NCI-H345 treated with DMSO at 0.1 percent for 48 hours (cell line): ENCODE results near the gene PTPRU.

ENCODE experiments used
- DNase-seq: peaks from one replicate; lab custom pipeline; 2025; ENCODE audit not compliant: unreplicated experiment; lab: John Stamatoyannopoulos, UW

PTPRU gene

DNA sequence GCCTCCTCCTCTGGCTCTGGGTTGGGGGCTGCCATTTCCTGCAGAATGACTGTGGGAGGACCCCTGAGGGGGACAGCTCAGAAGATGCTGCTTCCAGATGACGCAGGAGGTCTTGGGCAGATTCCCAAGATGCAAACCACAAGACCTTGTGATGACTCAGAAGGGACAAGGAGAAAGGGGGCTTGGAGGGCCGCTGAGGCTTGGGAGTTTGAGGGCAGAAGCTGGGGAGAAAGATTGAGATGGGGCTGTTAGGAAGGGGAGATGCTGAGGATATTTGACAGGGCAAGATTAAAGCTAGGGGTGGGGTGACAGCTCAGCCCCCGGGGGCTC lies 7.5 kb downstream of the PTPRU start:
- no peak for DNase-seq

DNA sequence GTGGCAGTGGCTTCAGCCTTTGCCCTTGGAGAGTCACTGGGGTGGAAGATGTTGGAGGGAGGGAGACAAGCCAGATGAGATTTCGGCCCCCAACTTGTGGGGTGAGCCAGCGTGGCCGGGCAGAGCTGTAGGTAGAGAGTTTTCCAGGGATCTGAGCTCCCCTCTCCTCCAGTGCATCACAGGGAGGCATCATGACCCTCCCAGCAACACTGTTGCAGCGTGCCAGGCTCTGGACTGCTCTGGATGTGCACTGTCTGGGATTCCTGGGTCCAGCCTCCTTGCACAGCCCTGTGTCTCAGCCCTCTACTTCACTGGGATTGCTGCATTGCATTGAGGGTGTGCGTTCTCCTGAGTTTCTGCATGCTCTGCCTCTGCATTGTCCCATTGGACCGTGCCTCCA lies 8.9 kb downstream of the PTPRU start:
- DNase-seq, result no peak

DNA sequence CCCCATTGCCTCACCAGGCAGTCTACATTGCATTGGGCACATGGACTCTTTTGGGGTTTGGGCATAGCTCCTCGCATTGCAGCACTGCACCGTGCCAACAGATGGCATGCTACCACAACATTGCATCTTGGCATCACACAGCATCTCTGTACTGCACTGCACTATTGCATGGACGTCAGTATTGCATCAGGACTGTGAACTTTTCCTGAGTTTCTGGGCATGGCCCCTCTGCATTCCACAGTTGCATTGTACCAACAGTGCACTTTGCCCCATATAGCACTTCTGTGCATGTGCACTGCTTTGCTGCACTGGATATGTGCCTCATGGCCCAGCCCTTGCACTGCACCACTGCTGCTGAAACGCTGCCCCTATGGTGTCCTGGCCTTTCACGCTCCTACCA lies 9.6 kb downstream of the PTPRU start:
- DNase-seq, result no peak

DNA sequence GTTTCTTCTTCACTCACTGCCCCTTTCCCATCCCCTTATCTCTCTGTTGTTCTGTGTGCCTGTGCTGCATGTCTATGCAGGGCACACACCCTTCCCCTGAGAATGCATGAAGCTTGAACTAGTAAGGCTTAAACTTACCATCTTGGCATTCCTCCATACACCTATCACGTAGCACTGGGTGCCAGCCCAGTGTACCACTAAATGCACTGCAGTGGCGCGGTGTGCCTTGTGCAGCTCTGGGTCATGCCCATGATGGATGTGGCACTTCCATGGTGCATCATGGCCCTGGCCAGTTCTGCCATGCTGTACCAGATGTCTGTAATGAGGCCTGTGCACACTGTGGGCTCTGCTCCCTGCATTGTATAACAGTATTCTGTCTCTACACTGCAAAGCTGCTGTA lies 10.7 kb downstream of the PTPRU start:
- no peak for DNase-seq

DNA sequence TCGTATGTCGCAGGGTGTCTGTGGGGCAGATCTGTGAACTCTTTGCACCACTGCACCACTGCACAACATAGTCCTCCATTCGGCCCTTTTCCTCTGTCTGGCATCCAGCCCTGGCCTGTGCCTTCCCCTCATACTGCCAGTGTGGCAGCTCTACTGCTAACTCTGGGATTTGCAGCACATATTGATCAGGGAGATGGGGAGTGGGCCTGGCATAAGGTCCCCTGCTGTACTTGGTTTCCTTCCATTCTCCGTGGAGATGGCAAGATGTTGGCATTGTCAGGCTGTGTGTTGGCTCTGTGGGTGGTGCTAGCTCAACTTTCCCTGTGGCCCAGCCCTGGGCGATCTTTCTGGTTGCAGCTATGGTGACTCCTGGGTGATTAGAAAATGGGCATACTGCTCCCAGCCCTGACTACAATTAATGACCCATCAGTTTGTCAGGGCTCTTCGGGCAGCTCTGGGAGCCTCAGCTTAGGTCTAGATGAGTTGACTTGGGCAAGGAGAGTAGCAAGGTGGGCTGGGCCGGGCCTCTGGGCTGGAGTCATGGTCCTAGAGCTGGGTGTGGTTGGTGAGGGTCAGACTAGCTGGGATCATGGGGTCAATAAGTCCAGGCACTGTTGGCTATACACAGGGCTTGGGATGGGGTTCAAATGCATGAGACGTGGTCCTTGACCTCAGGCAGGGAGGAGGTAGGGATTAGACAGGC lies 11.4 kb downstream of the PTPRU start:
- no peak for DNase-seq

DNA sequence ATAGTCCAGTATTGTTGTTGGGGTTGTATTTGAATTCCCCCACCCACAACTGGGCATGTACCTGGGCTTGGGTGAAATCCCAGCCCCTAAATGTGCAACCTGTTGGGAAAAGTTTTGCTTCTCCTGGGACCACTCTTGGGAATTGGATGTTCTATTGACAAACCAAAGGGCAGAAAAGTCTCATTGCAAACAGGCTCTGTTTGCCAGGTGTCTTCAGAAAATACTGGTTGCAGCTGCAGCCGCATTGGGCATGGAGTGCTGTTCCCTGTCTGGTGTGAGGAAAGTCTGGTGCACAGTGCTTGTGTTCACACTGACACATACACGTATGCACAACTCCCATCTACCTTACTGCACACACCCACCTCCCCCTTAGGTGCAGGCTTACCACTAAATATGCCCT lies 12.1 kb downstream of the PTPRU start:
- DNase-seq, result no peak

DNA sequence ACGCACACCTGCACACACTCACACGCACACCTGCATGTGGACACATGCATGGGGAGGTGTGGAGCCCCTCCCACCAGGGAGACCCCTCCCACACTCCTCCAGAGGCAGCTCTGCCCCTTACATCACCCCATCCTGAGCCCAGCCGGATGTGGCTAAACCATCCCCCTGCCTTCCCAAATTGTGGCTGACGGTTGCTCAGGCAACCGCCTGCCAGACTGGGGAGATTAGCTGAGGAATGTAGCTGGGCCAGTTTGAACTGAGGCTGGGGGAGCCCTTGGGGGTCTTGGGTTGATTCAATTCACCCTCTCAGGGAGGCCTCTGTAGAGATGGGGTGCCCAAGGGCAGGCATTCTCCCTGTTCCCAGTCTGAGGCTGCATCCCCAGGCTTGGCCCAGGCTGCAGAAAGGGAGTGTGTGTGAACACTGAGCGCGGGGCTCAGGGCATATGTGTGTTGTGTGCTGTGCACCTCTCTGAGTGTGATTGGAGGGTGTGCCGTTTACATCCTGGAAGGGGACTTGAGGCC lies 12.9 kb downstream of the PTPRU start:
- no peak for DNase-seq

DNA sequence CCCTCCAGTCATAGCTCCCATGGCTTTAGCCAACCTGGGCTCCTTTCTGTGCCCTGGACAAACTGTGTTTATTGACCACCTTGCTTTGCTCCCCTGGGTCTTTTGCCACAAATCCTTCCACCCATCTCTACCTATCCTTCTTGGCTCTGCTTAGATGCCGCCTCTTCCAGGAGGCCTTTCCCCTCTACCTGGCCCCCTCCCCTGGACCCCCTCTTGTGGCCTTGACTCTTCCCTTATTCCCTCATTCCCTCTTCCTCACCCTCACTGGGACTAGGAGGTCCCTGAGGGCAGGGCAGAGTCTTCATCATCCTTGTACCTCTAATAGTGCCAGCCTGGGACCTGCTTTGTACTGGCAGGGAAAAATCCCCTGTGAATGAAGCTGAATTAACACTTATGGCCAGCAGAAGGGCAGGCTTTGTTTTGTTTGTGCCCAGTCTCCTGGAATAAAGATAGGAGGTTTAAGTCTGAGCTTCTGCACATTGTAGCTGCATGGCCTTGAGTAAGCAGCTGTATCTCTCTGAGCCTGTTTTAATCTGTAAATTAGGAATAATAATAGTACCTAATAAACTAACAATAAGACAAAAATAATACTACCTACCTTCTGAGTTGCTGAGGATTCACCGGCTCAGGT lies 13.7 kb downstream of the PTPRU start:
- no peak for DNase-seq

DNA sequence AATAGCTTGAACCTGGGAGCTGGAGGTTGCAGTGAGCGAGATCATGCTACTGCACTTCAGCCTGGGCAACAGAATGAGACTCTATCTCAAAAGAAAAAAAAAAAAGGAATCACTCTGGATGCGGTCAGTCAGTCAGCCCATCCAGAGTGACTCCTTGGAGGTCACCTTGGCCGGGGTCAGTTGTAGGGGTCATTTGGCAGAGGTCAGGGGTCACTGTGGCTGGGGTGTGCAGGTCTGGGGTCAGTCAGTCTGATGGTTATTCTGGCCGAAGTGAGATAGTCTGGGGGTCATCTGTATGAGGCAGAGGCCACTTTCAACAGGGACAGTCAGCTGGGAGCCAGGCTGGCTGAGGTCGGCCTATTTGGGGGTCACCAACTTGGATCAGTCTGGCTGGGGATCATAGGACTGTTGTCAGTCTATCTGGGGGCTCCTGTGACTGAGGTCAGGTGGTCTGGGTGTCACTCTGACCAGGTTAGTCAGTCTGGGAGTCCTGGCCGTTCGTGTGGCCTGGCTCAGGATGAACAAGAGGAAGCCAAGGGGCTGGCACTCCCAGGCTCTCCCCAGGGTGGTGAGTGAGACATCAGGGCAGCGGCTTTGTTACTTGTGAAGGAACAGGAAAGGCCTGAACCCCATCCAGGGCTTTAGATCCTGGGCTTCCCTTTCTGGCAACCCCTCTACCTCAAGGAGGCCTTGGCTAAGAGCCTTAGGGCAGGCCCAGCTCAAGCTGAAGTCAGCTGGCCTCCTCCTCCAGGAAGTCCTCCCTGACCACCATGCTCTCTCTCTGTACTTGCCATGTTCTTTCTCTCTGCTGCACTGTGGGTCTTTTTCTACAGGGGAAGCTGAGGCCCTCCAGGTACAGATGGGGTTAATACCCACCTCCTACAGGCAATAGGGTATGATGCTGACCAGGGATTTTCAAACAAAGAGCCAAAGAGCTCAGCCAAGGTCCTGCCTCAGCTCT lies 15.1 kb downstream of the PTPRU start:
- DNase-seq, result no peak

DNA sequence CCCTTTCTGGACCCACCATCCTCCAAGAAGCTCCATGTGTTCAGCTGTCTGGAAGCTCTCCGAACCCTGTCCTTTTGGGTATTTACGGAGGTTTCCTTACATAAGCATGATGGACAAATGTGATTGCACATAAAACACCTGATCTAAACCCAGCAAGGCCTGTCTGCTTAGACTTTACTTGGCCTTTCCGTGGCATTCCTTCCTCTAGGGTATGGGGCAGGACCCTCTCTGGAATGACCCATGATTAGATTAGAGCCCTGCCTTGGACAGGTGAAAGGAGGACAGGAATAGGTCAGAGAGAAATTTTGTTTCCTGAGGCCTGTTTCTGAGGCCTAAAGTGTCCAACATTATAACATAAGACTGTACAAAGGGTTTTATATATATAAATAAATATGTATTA lies 16.9 kb downstream of the PTPRU start:
- no peak for DNase-seq

DNA sequence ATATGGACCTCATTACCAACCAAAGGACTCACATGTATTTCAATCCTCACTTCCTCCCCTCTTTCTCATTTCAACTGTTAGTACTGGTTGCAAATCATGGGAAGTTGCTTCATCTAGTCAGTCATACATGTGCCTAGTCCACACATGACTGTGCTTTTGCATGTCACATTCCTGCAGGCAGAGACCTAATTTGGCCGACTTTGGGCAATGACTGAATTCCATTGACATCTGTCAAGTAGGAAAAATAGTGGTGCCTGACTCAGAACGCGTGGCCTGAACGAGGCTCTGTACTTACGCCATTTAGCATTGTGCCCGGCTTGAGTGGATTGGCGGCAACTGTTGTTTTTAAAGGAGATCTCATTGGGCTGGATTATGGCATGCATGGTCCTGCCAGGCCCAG lies 18.0 kb downstream of the PTPRU start:
- DNase-seq, result no peak

DNA sequence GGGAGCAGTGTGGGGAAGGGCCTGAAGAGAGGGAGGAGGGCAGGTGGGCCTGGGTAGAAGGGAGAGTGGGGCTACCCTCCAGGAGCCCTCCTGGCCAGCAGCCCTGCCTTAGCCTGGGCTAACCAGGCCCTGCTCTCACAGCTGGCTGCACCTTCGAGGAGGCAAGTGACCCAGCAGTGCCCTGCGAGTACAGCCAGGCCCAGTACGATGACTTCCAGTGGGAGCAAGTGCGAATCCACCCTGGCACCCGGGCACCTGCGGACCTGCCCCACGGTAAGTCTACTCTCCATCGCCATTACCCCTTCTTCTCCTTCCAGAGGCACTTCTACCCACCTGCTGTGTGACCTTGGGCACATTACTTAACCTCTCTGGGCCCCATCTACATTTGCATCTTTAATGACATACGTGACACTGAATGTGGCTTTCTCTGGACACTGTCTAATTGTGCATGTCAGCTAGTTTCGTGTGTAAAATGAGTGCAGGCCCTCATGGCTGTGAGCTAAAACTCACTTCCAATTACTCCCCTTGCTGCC lies 18.9 kb downstream of the PTPRU start:
- no peak for DNase-seq

DNA sequence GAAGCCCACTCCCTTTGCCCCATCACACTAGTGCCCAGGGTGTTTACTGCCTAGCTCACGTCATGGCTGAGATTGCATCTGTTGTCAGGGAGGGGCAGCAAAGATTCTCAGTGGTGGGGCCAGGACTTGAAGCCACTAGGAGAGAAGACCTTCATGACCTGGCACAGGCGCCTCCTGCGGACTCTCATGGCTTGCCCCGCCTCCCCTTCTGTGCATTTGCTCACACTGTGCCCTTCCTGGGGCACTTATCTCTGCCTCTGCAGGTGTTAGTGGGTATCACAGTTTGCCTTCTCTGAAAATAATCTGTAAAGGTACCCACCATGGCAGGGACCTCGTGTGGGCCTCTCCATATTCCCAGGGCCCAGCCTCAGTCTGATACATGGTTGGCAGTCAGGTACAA lies 20.1 kb downstream of the PTPRU start:
- no peak for DNase-seq

DNA sequence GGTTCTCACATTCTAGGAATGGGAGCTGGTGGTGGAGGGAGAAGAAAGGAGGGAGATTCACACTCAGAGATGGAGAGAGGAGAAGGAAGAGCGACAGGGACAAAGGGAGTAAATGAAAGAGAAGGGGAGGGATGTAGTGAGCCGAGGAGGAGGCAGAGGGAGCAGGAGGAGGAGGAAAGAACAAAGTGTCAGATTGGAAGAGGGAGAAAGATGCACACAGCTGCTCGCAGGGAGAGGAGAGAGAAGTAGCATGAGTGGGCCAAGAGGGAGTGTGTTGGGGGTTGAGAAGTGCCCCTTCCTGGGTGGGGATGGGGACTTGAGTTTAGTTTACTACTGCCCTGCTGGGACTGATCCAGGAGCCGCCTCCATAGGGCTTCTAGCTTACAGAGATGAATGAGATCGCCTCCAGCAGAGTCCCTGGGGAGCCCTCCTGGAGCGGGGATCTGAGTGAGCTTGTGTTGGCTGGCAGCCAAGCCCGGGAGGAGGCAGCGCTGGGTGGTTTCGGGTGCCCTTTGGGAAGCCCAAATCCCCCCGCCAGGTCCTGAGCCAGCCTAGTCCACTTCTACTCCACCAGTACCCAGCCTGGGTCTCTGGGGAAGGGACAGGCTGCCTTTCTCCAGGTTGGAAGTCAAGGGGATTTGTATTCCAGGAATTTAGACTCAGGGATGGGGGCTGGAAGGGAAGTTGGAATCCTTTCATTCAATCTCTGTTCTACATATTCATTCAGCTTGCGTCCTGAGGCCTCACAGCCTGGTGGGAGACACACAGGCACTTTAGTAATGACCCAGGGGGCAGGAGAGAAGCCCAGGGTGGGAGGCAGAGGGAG lies 20.9 kb downstream of the PTPRU start:
- peak; percentile 85 for DNase-seq

DNA sequence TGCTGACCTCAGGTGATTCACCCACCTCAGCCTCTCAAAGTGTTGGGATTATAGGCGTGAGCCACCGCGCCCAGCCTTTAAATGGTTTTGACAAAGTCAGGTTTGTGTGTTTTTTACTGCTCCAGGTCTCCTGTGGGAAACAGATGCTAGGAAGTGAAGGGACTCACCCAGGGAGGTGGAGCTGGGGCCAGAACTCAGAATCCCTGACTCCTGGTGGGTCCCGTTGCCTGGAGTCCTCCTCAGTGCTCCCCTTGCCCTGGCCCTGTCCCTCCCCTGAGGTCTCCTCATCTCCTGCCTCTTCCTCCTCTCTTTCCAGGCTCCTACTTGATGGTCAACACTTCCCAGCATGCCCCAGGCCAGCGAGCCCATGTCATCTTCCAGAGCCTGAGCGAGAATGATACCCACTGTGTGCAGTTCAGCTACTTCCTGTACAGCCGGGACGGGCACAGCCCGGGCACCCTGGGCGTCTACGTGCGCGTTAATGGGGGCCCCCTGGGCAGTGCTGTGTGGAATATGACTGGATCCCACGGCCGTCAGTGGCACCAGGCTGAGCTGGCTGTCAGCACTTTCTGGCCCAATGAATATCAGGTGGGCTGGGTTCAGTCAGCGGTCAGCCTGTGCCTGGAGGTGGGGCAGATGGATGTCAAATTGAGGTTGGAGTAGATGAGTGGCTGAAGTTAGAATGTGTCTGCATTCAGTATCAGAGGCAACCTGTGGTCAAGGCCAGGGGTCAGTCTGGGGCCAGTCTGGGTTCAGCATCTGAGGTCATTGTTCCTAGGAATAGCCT lies 22.1 kb downstream of the PTPRU start:
- DNase-seq, result no peak

DNA sequence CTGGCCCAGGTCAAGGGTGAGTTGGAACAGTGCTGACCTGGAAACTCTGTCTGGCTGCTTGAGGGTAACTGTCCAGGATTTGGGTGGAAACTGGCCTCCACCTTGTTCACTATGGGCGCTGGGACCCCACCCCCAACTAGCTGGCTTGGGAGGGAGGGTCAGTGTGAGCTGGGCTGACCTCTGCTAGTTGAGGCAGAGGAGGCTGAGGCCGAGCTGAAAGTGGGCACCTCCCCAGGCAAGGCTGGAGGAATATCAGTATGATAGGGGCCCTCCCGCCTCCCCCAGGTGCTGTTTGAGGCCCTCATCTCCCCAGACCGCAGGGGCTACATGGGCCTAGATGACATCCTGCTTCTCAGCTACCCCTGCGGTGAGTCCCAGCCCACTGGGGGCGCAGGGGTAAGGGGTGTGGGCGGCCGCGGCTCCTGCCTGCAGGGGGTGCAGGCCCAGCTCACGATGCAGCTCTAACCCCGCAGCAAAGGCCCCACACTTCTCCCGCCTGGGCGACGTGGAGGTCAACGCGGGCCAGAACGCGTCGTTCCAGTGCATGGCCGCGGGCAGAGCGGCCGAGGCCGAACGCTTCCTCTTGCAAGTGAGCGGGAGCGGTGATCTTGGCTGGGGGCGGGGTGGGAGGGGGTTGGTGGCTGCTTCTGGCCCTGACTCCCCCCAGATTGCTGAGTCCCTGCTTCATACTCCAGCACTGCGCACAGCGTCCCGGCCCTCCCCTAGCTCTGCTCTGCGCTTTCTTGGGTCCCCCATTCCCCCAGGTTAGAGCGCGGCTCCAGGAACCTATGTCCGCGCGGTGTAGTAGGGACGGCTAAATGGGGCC lies 22.9 kb downstream of the PTPRU start:
- no peak for DNase-seq

DNA sequence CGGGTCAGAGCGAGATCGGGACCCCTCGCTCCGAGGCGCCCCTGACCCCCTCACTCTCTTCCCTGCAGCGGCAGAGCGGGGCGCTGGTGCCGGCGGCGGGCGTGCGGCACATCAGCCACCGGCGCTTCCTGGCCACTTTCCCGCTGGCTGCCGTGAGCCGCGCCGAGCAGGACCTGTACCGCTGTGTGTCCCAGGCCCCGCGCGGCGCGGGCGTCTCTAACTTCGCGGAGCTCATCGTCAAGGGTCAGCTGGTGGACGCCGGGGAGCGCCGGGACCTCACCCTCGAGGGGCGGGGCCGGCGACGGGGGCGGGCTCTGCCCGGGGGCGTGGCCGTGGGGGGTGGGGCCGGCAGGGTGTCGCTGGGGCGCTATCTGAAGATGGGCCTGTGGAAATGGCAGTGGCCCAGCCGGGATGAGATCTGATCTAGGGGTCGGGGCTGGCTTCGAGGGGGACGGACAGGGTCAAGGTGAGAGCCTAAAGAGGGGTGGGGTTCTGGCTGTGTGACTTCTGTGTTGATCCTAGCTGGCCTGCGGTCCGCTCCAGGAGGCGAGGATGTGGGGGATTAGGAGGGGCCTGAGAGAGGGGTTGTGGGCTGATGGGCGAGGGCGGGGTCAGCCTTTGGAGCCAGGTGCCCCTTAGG lies 23.6 kb downstream of the PTPRU start:
- DNase-seq, result no peak

DNA sequence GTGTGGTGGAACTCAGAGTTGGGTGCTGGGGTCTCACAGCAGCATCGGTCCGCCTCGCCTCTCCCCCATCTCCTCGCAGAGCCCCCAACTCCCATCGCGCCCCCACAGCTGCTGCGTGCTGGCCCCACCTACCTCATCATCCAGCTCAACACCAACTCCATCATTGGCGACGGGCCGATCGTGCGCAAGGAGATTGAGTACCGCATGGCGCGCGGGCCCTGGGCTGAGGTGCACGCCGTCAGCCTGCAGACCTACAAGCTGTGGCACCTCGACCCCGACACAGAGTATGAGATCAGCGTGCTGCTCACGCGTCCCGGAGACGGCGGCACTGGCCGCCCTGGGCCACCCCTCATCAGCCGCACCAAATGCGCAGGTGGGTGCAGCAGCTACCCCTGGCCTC lies 24.2 kb downstream of the PTPRU start:
- no peak for DNase-seq
